PC-3 (cell line): Measurements from ENCODE around the gene OR5L1.

ENCODE experiments used
- CTCF ChIP-seq: fragments of 300-600 bp; sonication (generic); conservative IDR thresholded peaks from 2 replicates; pipeline ENCODE4 v1.5.1; 2017; ENCODE audit warnings: antibody characterized with exemption, low read depth, mild to moderate bottlenecking, low read length
- EZH2 ChIP-seq: fragments of 300-600 bp; sonication (generic); IDR thresholded peaks from one replicate; pipeline ENCODE4 v1.6.1; 2017; ENCODE audit warnings: antibody characterized with exemption, mild to moderate bottlenecking, low read length; ENCODE audit not compliant: unreplicated experiment
- EZH2phosphoT487 ChIP-seq: fragments of 300-600 bp; sonication (generic); IDR thresholded peaks from 2 replicates; pipeline ENCODE4 v1.6.1; 2018; ENCODE audit warnings: mild to moderate bottlenecking, antibody characterized with exemption, low read length, borderline replicate concordance

GRCh38 chr11:55854704-55855103 is 43.5 kb downstream of the OR5L1 start:
- TF ChIP-seq CTCF (no peak), EZH2 (no peak), EZH2phosphoT487 (no peak)
